ENCODE results near the gene CDH4.

- TF ChIP-seq CTCF (IDR thresholded peaks at IDR 0.05): no peak
- TF ChIP-seq POLR2AphosphoS5 (IDR thresholded peaks at IDR 0.05): no peak
- TF ChIP-seq POLR2A (IDR thresholded peaks at IDR 0.05): no peak
Observed at GRCh38 chr20:61918548-61918947, 666.5 kb downstream of the CDH4 start.

Measured in upper lobe of left lung (tissue), 4 donors.